ENCODE measurements around the gene ZNF124. TPM values are rescaled to one million over a fixed set of nuclear protein-coding genes. Genes with fewer than 3 reads are reported as not detected.
"Not testable (repeated sequence)": the region's sequence is repeated elsewhere in the genome, so short reads cannot be mapped to it uniquely, and the experiment has no call there.

ZNF124 gene
- total RNA-seq = 10 to 100 TPM; 29.1 to 32.4 TPM

DNA sequence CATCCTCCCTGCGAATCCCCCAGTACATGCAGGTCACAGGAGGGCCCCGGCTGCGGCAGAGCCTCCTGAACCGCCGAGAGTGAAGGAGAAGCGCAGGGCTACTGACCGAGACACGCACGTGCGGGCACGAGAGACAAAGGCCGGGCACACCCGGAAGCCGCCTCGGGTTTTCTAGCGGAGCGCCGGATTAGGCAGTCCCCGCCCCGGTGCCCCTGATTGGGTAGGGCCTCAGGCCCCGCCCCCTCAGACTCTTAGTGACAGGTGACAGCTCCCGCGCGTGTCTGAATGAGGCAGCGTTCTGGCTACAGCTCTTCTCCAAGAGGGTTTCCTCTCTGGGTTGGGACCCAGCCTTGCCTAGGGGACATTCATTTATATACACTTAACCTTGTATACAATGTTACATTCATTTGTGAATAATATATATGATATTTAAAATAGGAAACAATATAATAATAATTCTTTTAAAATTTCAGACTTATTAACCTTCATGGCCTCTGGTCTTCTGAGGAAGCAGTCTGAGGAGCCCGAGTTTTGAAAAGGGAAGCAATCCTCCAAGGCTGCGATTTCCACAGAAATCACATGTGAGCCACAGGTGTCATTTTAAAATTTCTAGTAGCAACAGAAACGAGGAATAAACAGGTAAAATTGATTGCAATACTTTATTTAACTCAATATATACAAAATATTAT is at the start of gene ZNF124:
ZNF124 (minus strand) TSS at position 146 of the 689 bp plus-strand sequence; CDS start at position 3, 143 bp downstream.
- H3K27ac Mint-ChIP-seq; H3K4me3 Mint-ChIP-seq; DNase-seq; H3K27me3 Mint-ChIP-seq (ENCODE audit: low read depth); CTCF ChIA-PET; POLR2A ChIA-PET: not testable (repeated sequence)
- H3K9me3 Mint-ChIP-seq (ENCODE audit: insufficient read depth) = peaks cover 12% of the 10 kb centered on the region
- ATAC-seq = peak; percentile 99
- peaks cover 27% of the 10 kb centered on the region for H3K36me3 Mint-ChIP-seq (ENCODE audit: low read depth)
- peaks cover 26% of the 10 kb centered on the region for H3K4me1 Mint-ChIP-seq (ENCODE audit: low read depth)

DNA sequence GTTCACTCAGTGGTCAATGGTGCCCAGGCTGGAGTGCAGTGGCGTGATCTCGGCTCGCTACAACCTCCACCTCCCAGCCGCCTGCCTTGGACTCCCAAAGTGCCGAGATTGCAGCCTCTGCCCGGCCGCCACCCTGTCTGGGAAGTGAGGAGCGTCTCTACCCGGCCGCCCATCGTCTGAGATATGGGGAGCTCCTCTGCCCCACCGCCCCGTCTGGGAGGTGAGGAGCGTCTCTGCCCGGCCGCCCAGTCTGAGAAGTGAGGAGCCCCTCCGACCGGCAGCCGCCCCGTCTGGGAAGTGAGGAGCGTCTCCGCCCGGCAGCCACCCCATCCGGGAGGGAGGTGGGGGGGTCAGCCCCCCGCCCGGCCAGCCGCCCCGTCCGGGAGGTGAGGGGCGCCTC is 48.5 kb upstream of the ZNF124 start:
- CTCF ChIA-PET, H3K27ac Mint-ChIP-seq: not testable (repeated sequence)

DNA sequence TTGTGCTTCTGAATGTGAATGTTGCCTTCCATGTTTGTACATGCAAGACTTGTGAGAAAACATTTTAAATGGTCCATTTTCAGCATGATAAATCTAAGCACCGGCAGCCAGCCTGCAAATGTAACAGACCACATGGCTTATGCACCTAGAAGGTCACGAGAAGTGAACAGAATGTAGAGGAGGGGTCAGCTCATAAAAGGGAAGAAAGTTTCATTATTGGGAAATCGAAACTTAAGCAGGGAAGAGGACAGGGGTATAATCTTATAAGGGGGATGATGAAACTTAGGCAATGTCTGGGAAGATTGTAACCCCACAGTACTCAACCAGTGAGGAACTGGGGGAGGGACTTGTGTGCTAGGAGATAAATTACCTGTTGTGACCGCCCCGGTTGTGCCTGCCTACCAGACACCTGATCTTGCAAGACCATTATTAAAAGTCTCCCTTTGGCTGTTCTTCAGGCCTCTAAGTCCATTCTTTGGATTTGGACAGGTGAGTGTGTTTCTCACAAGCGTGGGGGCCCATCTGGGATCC is 46.4 kb upstream of the ZNF124 start:
- POLR2A ChIA-PET = no interaction called here
- no peak for ATAC-seq
- no peak for DNase-seq

More for the DNA sequence above, 48.5 kb upstream of the ZNF124 start:
- peaks cover 19% of the 10 kb centered on the region for H3K9me3 Mint-ChIP-seq (ENCODE audit: insufficient read depth)
- DNase-seq; ATAC-seq; H3K27me3 Mint-ChIP-seq (ENCODE audit: low read depth); H3K4me1 Mint-ChIP-seq (ENCODE audit: low read depth); H3K4me3 Mint-ChIP-seq; POLR2A ChIA-PET; H3K36me3 Mint-ChIP-seq (ENCODE audit: low read depth): not testable (repeated sequence)

DNA sequence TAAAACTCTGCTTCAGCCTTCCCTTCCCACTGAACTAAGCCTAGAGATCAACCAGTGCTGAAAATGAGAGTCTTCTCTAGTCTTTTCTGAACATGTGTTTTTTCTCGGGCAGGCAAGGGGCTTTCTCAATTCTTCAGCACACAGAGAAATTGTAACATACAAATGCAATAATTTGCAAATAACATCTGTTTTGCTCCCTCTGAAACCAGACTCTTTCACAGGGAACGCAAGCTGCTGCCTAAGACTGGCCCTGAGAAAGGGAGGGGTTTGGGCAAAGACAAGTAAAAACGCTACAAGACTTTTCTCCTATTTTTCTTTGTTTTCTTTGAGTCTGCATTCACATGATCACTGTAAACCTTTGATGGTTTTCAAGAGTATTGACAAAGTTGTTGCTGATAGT is 44.4 kb upstream of the ZNF124 start:
- peaks cover 1% of the 10 kb centered on the region for H3K36me3 Mint-ChIP-seq (ENCODE audit: low read depth)
- no peaks in the 10 kb centered on the region for H3K27me3 Mint-ChIP-seq (ENCODE audit: low read depth)
- POLR2A ChIA-PET = no interaction called here
- no peak overlapping the region for H3K27ac Mint-ChIP-seq
- ATAC-seq = no peak
- CTCF ChIA-PET = no interaction called here
- H3K9me3 Mint-ChIP-seq (ENCODE audit: insufficient read depth) = peaks cover 8% of the 10 kb centered on the region
- H3K4me3 Mint-ChIP-seq = no peak overlapping the region
- peaks cover 20% of the 10 kb centered on the region for H3K4me1 Mint-ChIP-seq (ENCODE audit: low read depth)
- no peak for DNase-seq

More for the DNA sequence above, 46.4 kb upstream of the ZNF124 start:
- Mint-ChIP-seq H3K4me3 (no peak overlapping the region), H3K9me3 (ENCODE audit: insufficient read depth) (peaks cover 13% of the 10 kb centered on the region), H3K36me3 (ENCODE audit: low read depth) (peaks cover 5% of the 10 kb centered on the region), H3K27ac (no peak overlapping the region), H3K27me3 (ENCODE audit: low read depth) (no peaks in the 10 kb centered on the region), H3K4me1 (ENCODE audit: low read depth) (peaks cover 3% of the 10 kb centered on the region)
- CTCF ChIA-PET = no interaction called here

DNA sequence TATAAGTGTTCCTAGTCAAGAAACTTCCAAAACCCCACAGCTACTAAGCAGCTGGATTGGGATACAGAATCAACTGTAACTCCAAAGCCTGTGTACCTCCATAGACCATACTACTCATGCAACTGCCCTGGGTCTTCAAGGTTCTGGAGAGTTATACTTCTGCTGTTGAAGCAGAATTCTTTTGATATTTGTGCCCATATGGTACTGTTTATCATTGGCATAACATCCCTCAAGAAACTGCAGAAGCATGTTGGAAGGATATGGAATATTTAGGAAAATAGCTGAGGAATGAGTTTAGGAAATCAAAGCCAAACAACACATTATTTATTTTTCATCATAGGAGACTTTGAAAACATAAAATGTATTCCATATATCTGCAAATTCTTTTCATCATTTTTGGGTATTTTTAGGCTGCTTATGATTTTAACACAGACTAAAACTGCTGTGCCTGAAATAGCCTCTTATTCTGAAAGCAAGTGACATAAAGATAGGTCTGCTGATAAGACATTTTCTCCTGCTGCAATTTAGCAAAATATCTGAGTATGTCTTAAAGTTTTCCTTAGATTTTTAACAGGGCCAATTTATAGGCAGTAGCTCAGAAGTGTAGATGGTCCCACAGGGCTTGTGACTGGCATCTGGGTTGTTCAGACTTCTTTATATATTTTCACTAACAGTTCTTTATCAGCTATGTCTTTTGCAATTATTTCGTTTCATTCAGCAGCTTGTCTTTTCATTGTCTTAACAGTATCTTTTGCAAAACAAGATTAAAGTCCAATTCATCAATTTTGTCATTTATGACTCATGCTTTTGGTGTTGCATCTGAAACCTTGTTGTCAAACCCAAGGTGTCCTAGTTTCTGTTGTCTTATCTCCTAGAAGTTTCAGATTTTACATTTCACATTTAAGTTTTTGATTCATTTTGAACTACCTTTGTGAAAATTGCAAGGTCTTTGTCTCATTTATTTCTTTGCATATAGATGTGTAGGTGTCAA is 41.1 kb upstream of the ZNF124 start:
- no peak overlapping the region for H3K27ac Mint-ChIP-seq

DNA sequence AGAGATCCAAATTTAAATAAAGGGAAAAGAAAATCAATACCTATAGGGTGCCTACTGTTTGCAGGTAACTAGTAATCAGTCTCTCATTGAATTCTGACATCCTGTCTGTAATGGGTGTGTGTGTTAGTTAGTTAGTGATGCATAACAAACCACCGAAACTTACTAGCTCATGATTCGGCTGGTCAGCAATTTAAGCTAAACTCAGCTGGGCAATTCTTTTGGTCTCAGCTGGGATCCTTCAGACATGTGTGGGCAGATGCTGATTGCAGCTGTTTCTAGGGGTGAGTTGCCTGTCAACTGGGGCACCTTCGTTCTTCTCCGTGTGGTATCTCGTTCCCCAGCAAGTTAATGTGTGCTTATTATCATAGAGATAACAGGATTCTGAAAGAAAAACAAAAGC is 40.2 kb upstream of the ZNF124 start:
- no peak for ATAC-seq
- H3K27me3 Mint-ChIP-seq (ENCODE audit: low read depth) = no peaks in the 10 kb centered on the region

More for the DNA sequence above, 41.1 kb upstream of the ZNF124 start:
- DNase-seq = no peak
- Mint-ChIP-seq H3K36me3 (ENCODE audit: low read depth) (peaks cover 26% of the 10 kb centered on the region), H3K9me3 (ENCODE audit: insufficient read depth) (peaks cover 9% of the 10 kb centered on the region), H3K27me3 (ENCODE audit: low read depth) (no peaks in the 10 kb centered on the region), H3K4me3 (no peak overlapping the region), H3K4me1 (ENCODE audit: low read depth) (peaks cover 42% of the 10 kb centered on the region)
- no peak for ATAC-seq
- POLR2A ChIA-PET = no interaction called here
- CTCF ChIA-PET = interaction anchor here (1.0 to 1.3 kb wide), 2 partner anchors 9 to 160 kb away, joined by 3 to 4 read pairs; no protein-coding TSS in a partner anchor

DNA sequence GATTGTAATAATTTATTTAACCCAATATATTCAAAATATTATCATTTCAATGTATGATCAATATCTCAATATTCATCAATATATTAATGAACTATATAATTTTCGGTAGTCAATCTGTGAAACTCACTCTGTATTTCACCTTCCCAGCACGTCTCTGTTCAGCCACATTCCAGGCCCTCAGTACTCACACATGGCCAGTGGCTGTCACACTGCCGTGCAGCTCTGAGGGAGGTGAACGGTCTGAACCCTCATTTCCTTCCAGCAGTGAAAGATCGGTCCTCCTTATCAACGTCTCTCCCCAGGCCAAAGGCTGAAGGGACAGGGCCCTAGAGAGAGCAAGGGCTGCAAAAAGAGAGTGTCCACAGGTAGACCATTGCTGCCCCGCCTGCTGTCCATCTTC is 39.5 kb upstream of the ZNF124 start:
- H3K4me1 Mint-ChIP-seq (ENCODE audit: low read depth) = peaks cover 51% of the 10 kb centered on the region
- peaks cover 39% of the 10 kb centered on the region for H3K36me3 Mint-ChIP-seq (ENCODE audit: low read depth)
- ChIA-PET CTCF (interaction anchor here (1.0 kb wide), 1 partner anchor 161 kb away, joined by 4 read pairs; no protein-coding TSS in a partner anchor), POLR2A (interaction anchor here (0.6 to 1.5 kb wide), 2 partner anchors 281 to 844 kb away, joined by 3 to 4 read pairs; no protein-coding TSS in a partner anchor)
- no peak overlapping the region for H3K27ac Mint-ChIP-seq
- DNase-seq (no peak), ATAC-seq (no peak)
- H3K27me3 Mint-ChIP-seq (ENCODE audit: low read depth) = no peaks in the 10 kb centered on the region
- H3K4me3 Mint-ChIP-seq = no peak overlapping the region
- peaks cover 16% of the 10 kb centered on the region for H3K9me3 Mint-ChIP-seq (ENCODE audit: insufficient read depth)

More for the DNA sequence above, 40.2 kb upstream of the ZNF124 start:
- H3K4me1 Mint-ChIP-seq (ENCODE audit: low read depth) = peaks cover 49% of the 10 kb centered on the region
- H3K9me3 Mint-ChIP-seq (ENCODE audit: insufficient read depth) = peaks cover 18% of the 10 kb centered on the region
- H3K36me3 Mint-ChIP-seq (ENCODE audit: low read depth) = peaks cover 35% of the 10 kb centered on the region
- no peak overlapping the region for H3K27ac Mint-ChIP-seq
- H3K4me3 Mint-ChIP-seq = no peak overlapping the region
- no peak for DNase-seq
- ChIA-PET CTCF (interaction anchor here (1.0 to 1.3 kb wide), 2 partner anchors 10 to 161 kb away, joined by 3 to 4 read pairs; no protein-coding TSS in a partner anchor), POLR2A (interaction anchor here (0.6 kb wide), 1 partner anchor 843 kb away, joined by 3 read pairs; no protein-coding TSS in a partner anchor)

DNA sequence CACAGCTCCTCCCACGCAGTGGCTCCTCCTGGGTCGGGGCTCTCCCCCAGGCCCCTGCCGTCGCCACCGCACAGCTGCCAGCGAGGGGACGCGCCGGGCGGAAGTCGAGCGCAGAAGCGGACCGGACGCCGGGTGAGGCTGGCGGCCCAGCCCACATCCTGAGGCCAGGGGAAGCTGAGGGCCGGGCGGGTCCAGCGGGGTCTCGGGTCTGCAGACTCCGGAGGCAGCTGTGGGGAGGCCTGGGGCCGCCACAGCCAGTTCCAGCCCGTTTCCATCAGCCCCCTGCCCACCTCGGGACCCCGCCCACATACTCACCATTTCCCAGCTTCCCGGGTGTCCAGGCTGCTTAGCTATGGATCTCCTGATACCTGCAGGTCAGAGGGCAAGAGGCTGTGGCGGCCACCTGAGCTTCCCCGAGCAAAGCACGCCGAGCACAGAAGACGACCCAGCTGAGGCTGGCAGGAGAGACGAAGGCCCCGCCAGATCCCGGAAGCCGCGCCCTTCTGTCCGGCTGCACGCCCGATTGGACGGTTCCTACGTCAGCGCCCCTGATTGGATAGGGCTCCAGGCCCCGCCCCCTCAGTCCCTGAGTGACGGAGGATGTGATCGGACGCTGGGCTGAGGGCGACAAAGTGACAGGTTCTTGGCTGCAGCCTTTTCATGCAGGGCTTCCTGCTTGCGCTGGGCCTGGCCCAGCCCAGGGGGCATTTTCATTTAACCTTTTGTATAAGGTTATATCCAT is 38.7 kb upstream of the ZNF124 start:
- Mint-ChIP-seq H3K36me3 (ENCODE audit: low read depth) (peaks cover 47% of the 10 kb centered on the region), H3K4me3 (peak overlapping the region; percentile 94), H3K27ac (peak overlapping the region; percentile 95), H3K27me3 (ENCODE audit: low read depth) (no peaks in the 10 kb centered on the region), H3K9me3 (ENCODE audit: insufficient read depth) (peaks cover 23% of the 10 kb centered on the region), H3K4me1 (ENCODE audit: low read depth) (peaks cover 59% of the 10 kb centered on the region)
- ChIA-PET POLR2A (interaction anchor here (0.6 to 1.5 kb wide), 16 partner anchors 11 to 1668 kb away, joined by 3 to 11 read pairs (median 4); partner anchors contain the start of gene ZNF669), CTCF (interaction anchor here (0.7 to 1.4 kb wide), 3 partner anchors 15 to 303 kb away, joined by 3 read pairs; no protein-coding TSS in a partner anchor)
- peak; percentile 98 for DNase-seq
- peak; percentile 99 for ATAC-seq

DNA sequence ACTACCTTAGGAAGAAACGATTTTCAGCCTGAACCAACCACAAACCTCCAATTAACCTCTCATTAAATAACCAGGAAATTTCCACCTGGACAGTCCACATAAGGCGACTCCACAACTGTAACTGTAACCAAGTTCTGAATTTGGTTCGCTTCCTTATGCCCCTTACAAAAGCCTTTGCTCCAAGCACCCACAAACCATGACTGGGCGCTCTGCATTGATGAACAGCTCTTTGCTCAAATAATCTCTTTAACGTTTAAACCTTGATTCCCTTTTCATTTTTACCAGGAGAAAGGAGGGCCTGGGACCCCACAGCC is 38.2 kb upstream of the ZNF124 start:
- ChIA-PET POLR2A (interaction anchor here (0.6 to 1.5 kb wide), 15 partner anchors 12 to 1669 kb away, joined by 3 to 11 read pairs (median 4); partner anchors contain the start of gene ZNF669), CTCF (interaction anchor here (0.7 to 1.4 kb wide), 3 partner anchors 15 to 303 kb away, joined by 3 read pairs; no protein-coding TSS in a partner anchor)
- Mint-ChIP-seq H3K27me3 (ENCODE audit: low read depth) (no peaks in the 10 kb centered on the region), H3K36me3 (ENCODE audit: low read depth) (peaks cover 50% of the 10 kb centered on the region), H3K4me1 (ENCODE audit: low read depth) (peaks cover 62% of the 10 kb centered on the region), H3K9me3 (ENCODE audit: insufficient read depth) (peaks cover 21% of the 10 kb centered on the region), H3K4me3 (peak overlapping the region; percentile 94), H3K27ac (peak overlapping the region; percentile 95)
- ATAC-seq (no peak), DNase-seq (no peak)

DNA sequence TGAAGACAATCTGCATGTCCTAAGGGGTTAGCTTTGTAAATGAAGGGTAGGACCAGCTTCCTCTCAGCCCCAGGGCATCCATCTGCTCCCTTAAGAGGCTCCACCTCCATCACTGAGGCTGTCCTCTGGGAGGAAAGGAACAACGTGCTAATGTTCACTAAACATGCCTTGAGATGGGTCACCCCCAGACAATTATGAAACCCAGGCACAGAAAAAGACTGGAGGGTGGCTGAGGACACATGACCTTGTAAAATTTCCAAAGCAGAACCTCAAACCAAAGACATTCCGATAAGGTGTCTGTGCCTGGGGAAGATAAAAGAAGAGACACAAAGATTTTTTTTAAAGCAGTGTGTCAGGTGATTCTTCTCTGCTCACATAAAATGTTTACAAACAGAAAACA is 37.6 kb upstream of the ZNF124 start:
- Mint-ChIP-seq H3K27ac (peak overlapping the region; percentile 95), H3K27me3 (ENCODE audit: low read depth) (no peaks in the 10 kb centered on the region), H3K36me3 (ENCODE audit: low read depth) (peaks cover 55% of the 10 kb centered on the region), H3K9me3 (ENCODE audit: insufficient read depth) (peaks cover 20% of the 10 kb centered on the region), H3K4me1 (ENCODE audit: low read depth) (peaks cover 63% of the 10 kb centered on the region), H3K4me3 (peak overlapping the region; percentile 94)
- POLR2A ChIA-PET = interaction anchor here (1.3 to 1.5 kb wide), 3 partner anchors 105 to 122 kb away, joined by 4 to 11 read pairs (median 7); partner anchors contain the start of gene ZNF669
- no peak for DNase-seq
- ATAC-seq = no peak
- CTCF ChIA-PET = interaction anchor here (1.4 kb wide), 1 partner anchor 302 kb away, joined by 3 read pairs; no protein-coding TSS in a partner anchor

DNA sequence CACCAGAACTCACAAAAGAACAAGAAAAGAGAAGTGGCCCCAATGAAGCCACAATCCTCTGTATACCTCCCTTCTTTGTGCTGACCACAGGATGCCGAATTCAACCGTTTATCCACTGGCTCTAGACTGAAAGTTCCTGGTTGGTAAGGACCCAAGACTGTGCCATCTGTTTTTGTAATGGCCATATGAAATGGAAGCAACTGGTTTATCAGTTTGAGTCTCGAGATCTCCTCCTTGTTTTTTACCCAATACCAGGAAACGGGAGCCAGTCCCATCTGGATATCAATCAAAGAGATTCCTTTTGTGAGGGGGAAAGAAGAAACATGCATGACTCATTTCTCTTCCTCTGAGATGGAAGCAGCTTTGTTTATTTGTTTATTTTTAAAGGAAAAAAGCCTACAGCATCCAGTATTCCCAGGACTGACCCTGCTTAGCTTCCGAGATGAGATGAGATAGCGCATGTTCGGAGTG is 32.4 kb upstream of the ZNF124 start:
- Mint-ChIP-seq H3K9me3 (ENCODE audit: insufficient read depth) (peaks cover 56% of the 10 kb centered on the region), H3K4me1 (ENCODE audit: low read depth) (peaks cover 36% of the 10 kb centered on the region), H3K4me3 (no peak overlapping the region), H3K27me3 (ENCODE audit: low read depth) (no peaks in the 10 kb centered on the region), H3K27ac (no peak overlapping the region), H3K36me3 (ENCODE audit: low read depth) (peaks cover 95% of the 10 kb centered on the region)
- ATAC-seq (no peak), DNase-seq (no peak)
- CTCF ChIA-PET = no interaction called here
- POLR2A ChIA-PET = no interaction called here

Data from activated CD8-positive, alpha-beta T cell treated with anti-CD3 and anti-CD28 coated beads, Interleukin-2, amount 10 ng/mL, durations not matched to agents 7 days and 5 days (primary cell).